K562 treated with DMSO at 1 percent for 4 hours (cell line): ENCODE data around the gene ZBTB7A. TPM values are rescaled to one million over a fixed set of nuclear protein-coding genes. Genes with fewer than 3 reads are reported as not detected.

Experiments used
- total RNA-seq: library from RNA; unstranded; fragments of 300-600 nt; gene quantifications from 2 replicates; pipeline ENCODE4 v1.2.3, GENCODE V29; 2022; ENCODE audit not compliant: insufficient read depth

The ZBTB7A gene
- 20.1 and 27.7 TPM in 2 replicates for total RNA-seq

DNA sequence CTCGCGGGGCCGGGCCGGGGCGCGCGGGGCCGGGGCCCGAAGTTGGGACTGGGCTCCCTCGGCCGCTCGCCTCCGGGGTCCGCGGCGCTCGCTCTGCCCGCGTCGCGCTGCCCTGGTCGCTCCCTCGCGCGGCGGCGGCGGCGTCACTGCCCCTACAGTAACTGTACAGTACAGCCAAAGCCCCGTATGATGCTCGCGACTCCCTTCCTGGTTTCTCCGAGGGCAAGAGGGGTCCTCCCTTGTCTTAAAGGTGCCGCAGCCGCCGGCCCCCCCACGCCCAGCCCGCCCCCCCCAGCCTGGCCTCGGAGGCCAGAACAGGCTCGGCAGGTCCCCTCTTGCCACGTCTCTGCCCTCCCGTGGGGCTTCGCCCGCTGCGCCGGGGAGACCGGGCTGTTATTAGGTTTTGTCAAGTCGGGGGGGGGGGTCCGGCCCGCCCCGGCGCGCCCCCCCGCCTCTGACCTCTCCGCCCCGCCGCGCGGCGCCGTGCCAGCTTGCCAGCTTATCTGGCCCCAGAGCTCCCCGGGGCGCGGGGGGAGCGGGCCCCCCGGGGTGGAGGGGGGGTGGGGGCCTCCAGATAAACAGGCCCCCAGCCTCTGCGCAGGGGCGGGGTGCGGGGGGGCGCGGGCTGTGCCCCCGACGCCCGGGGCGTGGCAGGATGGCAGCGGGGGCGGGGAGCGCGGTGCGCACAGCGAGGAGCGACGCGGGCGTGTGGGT is at the start of gene ZBTB7A:
ZBTB7A (minus strand) TSS at position 218 of the 714 bp plus-strand sequence. CDS start 11,667 bp downstream, outside the sequence.

DNA sequence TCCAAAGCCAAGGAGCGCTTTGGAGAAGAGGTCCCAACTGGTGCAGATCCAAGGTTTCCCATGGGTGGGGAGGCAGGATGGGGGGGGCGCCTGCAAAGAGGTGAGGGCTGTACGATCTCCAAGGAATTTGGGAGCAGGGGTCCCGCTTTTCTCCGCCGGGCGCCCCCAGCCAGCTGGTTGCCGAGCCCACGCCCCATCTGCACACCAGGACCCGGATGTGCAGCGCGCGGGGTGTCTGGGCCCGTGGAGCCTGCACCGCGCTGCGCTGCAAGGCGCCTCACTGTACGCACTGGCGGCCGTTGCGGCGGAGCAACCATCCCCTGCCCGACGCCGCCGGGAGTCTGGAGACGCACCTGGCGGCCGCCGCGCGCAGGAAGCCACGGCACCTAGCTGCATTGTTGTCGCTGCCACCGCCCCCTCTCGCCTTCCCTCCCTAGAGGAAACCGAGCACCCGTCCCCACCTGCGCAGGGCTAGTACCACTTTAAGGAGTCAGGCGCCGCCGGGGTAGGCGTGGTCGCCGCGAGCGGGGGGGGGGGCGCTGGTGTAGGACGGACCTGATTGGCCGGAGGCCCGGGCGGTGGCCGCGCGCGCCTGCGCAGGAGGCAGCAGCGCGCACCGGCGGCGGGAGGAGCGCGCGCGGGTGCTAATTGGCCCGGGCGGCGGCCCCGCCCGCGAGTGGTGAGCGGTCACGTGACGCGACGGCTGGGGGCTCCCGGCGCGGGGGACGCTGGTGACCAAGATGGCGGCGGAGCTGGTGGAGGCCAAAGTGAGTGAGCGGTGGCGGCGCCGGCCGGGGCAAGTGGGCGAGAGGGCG is 59.5 kb downstream of the ZBTB7A start, which contains the start of gene PIAS4:
PIAS4 (plus strand) TSS at position 716 of the 815 bp plus-strand sequence; CDS start at position 741, 25 bp downstream.

Other genes with a start within 250 kb of the ZBTB7A start
- gene ZFR2, start 197.9 kb downstream of the ZBTB7A start, total RNA-seq = not detected in 2 replicates
- gene ATCAY, start 186.2 kb downstream of the ZBTB7A start, total RNA-seq = not detected in 2 replicates
- gene NMRK2, start 133.8 kb downstream of the ZBTB7A start, total RNA-seq = not detected in 2 replicates
- 76.1 and 81.5 TPM in 2 replicates for gene DAPK3, start 95.8 kb downstream of the ZBTB7A start, total RNA-seq
- gene EEF2, start 81.4 kb downstream of the ZBTB7A start, total RNA-seq = 4,944 and 4,992 TPM in 2 replicates
- gene PIAS4, start 59.2 kb downstream of the ZBTB7A start, total RNA-seq = 26.0 and 30.6 TPM in 2 replicates
- gene MAP2K2, start 57.2 kb upstream of the ZBTB7A start, total RNA-seq = 283 and 292 TPM in 2 replicates
- gene CREB3L3, start 86.7 kb upstream of the ZBTB7A start, total RNA-seq = not detected in 2 replicates
- 30.7 and 40.3 TPM in 2 replicates for gene SIRT6, start 115.7 kb upstream of the ZBTB7A start, total RNA-seq
- gene ANKRD24, start 115.8 kb upstream of the ZBTB7A start, total RNA-seq = 0.24 and 0.30 TPM in 2 replicates
- 0.85 TPM in 1 of 2 replicates, not detected in the other for gene EBI3, start 162.6 kb upstream of the ZBTB7A start, total RNA-seq
- 25.6 and 27.0 TPM in 2 replicates for gene YJU2, start 180.2 kb upstream of the ZBTB7A start, total RNA-seq
- gene SHD, start 212.4 kb upstream of the ZBTB7A start, total RNA-seq = 0.55 and 1.1 TPM in 2 replicates
- gene TMIGD2, start 235.5 kb upstream of the ZBTB7A start, total RNA-seq = not detected in 2 replicates
- gene FSD1, start 237.7 kb upstream of the ZBTB7A start, total RNA-seq = 0.74 and 0.93 TPM in 2 replicates